Skeletal muscle cell (primary cell): ENCODE measurements around the gene WNT9B.

Experiments used
- DNase-seq: peaks from one replicate; pipeline ENCODE4 v3.0.0-alpha.2; 2010; ENCODE audit warnings: low read depth
- H3K4me3 ChIP-seq: 2 replicates; pipeline ENCODE4 v1.5.1; 2011; ENCODE audit warnings: low read depth, mild to moderate bottlenecking, control low read depth, low read length, moderate library complexity

Gene WNT9B

DNA sequence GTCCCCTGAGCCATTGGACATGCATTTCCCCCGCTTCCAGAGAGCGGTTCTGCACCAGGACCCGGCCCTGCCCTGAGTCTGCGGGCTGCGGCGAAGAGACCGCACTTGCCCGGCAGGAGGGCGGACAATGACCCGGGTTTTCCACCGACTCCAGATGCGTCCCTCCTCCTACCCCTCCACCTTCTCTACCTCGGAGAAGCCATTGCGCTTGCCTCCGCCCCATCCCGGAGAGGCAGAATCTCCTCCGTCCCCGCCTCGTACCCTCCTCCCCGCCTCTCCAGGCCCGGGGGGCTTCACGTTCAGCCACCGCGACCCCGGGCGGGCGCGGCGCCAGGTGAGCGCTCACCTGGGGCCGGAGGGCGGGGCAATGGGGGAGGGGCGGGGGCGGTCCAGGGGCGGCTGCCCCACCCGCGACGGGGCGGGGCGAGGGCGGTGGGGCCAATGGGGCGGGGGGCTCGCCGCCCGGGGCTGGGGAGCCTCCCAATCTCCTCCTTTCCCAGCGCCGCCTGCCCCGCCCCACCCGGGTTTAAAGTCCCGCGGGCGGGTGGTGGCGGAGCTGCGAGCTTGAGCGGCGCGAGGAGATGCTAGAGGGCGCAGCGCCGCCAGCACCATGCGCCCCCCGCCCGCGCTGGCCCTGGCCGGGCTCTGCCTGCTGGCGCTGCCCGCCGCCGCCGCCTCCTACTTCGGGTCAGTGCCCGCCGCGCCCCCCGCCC lies at the start of gene WNT9B:
WNT9B (plus strand) TSS at position 555 of the 713 bp plus-strand sequence; CDS start at position 611, 56 bp downstream.
- H3K4me3 ChIP-seq = peak within 1 kb of the TSS; percentile 35
- no peak for DNase-seq

- H3K4me3 ChIP-seq = no peak overlapping the region
- DNase-seq = no peak
Observed at GRCh38 chr17:46802800-46803199, 48.6 kb upstream of the WNT9B start.

- H3K4me3 ChIP-seq = no peak overlapping the region
- DNase-seq = no peak
Observed at GRCh38 chr17:46803544-46803943, 47.8 kb upstream of the WNT9B start.

DNA sequence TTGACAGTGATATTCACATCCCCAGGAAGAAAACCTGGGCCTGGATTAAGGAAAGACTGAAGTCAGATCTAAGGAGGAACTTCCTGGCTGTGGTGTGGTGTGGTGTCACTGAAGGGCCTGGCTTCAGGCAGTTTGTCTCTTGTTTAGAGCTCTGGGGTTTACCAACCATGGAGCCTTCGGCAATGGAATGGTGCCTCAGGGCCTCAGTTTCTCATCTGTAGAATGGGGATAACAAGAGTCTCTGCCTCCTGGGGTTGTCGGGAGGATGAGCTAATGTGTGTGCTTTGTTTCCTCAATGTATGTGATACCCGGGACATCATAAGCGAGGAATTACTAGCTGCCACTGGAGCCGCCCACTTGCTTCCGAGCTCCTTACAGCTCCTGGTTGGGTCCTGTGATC lies 45.6 kb upstream of the WNT9B start:
- no peak overlapping the region for H3K4me3 ChIP-seq
- DNase-seq = no peak

GRCh38 chr17:46809110-46809571 lies 42.2 kb upstream of the WNT9B start:
- DNase-seq = no peak
- no peak overlapping the region for H3K4me3 ChIP-seq

GRCh38 chr17:46810837-46811236 lies 40.5 kb upstream of the WNT9B start:
- no peak overlapping the region for H3K4me3 ChIP-seq
- DNase-seq = no peak

DNA sequence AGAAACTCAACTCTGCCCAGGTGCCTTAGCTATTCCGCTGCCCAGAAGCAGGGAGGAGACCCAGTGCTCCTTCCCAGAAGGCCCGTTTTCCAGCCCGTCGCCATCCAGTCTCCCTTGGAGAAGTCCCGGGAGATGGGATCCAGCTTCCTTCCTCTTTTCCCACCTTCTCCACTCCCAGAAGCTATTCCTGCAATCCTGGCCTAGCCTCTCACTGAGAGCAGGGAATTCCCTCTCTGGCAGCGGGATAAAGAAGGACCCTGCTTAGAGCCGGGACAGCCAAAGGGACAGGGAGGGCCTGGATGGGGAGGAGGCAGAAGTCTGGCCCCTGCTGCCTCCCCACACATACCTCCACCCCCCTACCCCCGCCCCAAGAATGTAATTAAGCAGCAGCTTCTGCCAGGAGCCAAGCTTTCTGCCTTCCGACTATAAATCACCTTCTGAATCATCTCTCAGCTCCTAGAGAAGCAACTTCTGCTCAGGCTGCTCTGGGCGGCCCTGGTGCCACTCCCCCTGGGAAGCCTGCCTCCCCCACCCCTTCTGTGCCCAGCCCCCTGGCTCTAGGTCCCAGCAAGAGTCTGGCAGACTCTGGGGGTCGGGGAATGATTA lies 39.3 kb upstream of the WNT9B start:
- DNase-seq = peak; percentile 31
- H3K4me3 ChIP-seq = no peak overlapping the region

GRCh38 chr17:46812624-46813318 lies 38.6 kb upstream of the WNT9B start:
- DNase-seq = no peak
- no peak overlapping the region for H3K4me3 ChIP-seq

- DNase-seq = no peak
Observed at GRCh38 chr17:46813920-46814319, 37.5 kb upstream of the WNT9B start.

DNA sequence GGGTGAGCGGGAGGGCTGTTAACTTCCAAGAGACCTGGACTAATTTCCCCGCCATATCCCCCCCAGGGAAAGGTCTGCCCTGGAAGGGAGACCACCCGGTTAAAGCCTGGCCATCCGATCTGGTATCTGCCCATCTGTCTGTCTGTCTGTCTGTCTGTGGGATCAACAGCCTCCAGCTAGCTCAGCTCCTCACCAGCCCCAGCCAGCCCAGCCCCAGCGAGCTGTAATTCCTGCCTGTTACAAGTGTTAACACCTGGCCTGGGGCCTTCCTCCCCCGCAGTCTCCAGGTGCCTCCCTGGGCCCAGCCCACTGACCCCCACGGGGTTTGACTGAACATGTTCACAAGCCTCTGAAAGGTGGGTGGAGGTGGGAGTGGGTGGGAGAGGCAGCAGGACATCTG lies 36.9 kb upstream of the WNT9B start:
- no peak for DNase-seq
- H3K4me3 ChIP-seq = no peak overlapping the region

More at GRCh38 chr17:46813920-46814319, 37.5 kb upstream of the WNT9B start:
- no peak overlapping the region for H3K4me3 ChIP-seq

GRCh38 chr17:46815474-46816353 lies 35.7 kb upstream of the WNT9B start:
- DNase-seq = no peak
- no peak overlapping the region for H3K4me3 ChIP-seq

- no peak for DNase-seq
- H3K4me3 ChIP-seq = no peak overlapping the region
Observed at GRCh38 chr17:46817151-46817900, 34.1 kb upstream of the WNT9B start.

DNA sequence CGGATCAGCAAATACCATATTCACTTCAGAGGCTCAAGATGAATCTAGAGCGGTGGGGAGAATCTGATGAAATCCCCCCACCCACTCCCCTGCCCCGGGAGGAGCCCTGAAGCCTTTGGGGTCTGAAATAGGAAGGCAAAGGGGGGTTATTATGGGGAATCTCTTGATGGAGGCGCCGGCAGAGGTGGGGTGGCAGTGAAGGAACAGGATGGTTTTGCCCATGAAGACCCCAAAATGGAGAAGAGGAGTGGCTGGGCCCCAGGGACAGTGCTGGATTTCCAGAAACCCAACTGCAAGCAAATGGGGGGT lies 33.5 kb upstream of the WNT9B start:
- DNase-seq = no peak
- H3K4me3 ChIP-seq = no peak overlapping the region

- H3K4me3 ChIP-seq = peak within 1 kb of the TSS; percentile 31
- no peak for DNase-seq
Observed at GRCh38 chr17:46818316-46818928, 33.0 kb upstream of the WNT9B start, which contains the start of gene WNT3. Gene WNT3, minus strand, starts transcription at chr17:46818692. Its CDS starts 95 bp downstream, at chr17:46818597.

DNA sequence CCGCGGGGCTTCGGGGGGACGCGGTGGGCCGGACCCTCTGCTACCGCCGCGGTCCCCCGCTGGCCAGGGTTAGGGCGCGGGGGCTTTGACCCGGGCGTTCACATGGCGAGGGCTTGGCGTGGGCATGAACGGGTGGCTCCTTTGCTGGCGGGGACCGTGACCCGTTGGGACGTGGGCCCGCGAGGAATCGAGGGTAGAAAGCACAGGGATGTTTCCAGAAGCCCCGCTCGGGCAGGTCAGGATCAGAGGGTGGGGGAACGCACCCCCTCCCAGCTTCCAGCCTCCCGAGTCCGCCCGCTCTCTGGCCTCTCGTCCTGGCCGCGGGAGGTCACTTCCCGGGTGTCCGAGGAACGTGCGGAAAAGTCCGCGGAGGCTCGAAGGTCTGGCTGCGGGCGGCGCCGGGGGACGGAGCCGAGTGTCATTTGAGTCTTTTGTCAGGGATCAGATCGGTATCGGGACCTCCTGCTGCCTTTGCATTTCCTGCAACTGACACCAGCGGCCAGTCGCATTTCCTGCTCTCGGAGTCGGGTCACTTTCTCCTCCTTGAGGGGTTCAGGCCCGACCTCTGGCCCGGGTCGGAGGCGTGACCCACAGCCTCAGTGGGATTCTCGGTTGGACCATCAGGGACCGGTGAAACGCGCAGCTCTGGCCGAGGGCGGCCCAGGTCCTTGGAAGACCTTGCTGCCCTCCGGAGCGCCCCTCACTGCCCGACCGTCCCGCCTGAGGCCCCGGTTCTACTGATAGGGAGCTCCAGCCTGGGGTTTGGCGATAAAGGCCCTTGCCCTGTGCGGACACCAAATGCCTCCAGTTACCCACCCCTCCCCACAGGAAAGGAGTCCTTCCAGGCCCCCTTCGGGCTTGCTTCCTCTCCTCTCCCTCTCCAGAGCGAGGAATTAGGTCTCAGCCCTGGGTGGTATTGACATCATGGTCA lies 32.2 kb upstream of the WNT9B start:
- H3K4me3 ChIP-seq = peak overlapping the region; percentile 31
- no peak for DNase-seq

- no peak overlapping the region for H3K4me3 ChIP-seq
Observed at GRCh38 chr17:46819906-46820351, 31.5 kb upstream of the WNT9B start.

GRCh38 chr17:46820592-46821450 lies 30.6 kb upstream of the WNT9B start:
- H3K4me3 ChIP-seq = no peak overlapping the region
- DNase-seq = no peak

More at GRCh38 chr17:46819906-46820351, 31.5 kb upstream of the WNT9B start:
- DNase-seq = no peak
